NCI-H2196 treated with DMSO at 0.1 percent for 48 hours (cell line): ENCODE results near the gene FRMPD2.
"Not testable (repeated sequence)": the region's sequence is repeated elsewhere in the genome, so short reads cannot be mapped to it uniquely, and the experiment has no call there.

Experiments
- DNase-seq: peaks from one replicate; lab custom pipeline; 2025; ENCODE audit not compliant: unreplicated experiment; lab: John Stamatoyannopoulos, UW

Gene FRMPD2

GRCh38 chr10:48251525-48252353, 22.8 kb downstream of the FRMPD2 start:
- peak; percentile 91 for DNase-seq

DNA sequence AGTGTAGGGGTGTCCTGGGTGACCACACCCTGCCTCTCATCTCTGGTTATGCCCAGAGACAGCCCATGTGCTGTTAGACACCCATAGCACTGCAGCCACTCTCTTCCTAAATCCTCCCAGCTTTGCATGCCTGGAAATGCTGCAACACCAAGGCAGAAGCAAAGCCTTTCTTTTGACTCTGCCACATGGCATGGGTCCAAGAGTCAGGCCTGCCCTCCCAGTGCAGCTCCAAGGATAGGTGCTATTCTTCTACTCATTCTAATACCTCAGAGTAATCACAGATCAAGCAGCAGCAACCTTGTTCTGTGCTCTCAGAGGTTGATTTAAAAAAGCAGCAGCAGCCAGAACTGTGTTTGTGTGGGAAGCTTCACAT, 23.4 kb downstream of the FRMPD2 start:
- no peak for DNase-seq

GRCh38 chr10:48249763-48250351, 24.6 kb downstream of the FRMPD2 start:
- DNase-seq = no peak

DNA sequence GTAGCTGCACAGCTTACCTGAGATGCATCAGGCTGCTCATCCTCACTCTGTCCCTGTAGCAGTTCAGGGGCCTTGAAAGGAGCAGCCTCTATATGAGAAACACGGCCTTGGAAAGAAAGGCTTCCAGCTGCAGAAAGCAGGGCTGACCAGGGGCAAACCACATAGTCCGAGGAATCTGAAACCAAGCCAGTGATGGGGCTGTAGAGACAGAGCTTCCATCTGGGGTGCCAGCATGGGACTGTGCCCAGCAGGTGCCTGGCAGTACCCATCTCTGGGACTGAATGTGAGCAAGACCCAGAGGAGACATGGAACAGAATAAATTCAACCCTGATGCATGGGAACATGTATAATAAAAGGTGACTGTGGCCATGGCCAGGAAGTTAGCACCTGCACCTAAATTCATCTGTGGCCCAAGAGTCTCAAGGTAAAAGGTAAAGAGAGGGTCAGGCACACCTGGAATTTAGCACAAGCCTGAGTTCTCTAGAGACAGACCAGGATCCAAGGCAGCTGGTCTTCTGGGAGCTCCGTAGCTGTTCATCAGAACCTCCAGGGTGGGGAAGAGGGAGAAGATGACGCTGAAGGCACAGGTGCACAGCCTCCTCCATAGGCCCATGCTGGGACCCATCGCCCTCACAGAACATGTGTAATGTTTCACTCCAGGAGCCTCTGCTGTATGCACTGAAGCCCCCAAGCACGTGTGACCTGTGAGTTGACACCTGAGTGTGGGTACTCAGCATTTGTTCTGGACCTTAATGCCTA, 25.3 kb downstream of the FRMPD2 start:
- DNase-seq = no peak

DNA sequence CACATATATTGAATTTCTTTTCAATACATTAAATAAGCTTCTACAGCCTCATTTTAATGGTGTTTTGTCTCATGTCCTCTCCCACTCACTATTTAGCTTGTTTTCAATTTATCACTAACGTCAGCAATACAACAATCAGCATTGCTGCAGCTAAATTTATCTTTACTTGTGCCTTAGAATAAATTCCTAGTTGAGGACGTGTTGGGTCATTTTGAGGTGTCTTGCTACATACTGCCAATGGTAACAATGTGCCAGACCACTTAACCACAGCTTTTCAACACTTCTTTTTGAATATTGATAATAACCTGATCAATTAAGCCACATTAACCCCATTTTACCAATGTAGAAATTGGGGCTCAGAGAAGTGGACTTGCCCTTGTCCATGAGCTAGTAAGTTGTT, 26.0 kb downstream of the FRMPD2 start:
- DNase-seq = no peak

DNA sequence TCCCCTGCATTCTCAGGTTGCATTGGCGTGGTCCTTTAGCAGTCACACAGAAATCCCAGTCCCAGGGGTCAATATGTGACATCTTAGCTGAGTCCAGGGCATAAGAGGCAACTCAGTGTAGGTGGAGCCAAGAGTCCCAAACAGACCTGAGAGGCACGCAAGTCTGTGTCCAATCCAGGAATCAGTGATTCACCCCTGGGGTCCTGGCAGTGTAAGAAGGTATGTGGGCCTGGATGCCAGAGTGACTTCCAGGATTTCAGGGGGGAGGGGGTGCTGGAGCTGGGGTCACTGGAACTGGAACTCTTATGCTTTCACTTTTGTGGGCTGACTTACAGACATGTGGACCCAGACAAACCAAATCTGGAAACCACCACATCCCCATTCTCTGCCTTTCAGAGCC, 26.8 kb downstream of the FRMPD2 start:
- DNase-seq = no peak

GRCh38 chr10:48246501-48246900, 28.0 kb downstream of the FRMPD2 start:
- no peak for DNase-seq

DNA sequence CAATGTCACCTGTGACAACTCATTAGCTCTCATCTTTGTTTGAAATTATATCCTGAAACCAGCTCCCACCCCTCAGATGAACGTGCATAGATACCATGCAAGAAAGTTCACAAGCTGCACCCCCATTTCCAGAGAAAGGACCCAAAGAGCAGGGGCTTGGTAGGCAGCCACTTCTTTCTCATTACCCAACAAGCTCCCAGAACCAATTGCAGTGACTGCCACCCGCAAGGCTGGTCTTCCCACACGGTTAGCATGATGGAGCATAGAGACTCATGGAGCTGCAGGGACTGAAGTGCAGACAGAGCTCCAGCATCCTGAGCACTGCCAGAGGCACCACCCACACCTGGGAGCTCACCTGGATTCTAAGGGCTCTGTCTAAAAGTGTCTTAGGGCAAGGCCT, 28.5 kb downstream of the FRMPD2 start:
- DNase-seq = no peak

- not testable (repeated sequence) for DNase-seq
These were observed 30.6 kb downstream of the FRMPD2 start for GRCh38 chr10:48243921-48244320.

DNA sequence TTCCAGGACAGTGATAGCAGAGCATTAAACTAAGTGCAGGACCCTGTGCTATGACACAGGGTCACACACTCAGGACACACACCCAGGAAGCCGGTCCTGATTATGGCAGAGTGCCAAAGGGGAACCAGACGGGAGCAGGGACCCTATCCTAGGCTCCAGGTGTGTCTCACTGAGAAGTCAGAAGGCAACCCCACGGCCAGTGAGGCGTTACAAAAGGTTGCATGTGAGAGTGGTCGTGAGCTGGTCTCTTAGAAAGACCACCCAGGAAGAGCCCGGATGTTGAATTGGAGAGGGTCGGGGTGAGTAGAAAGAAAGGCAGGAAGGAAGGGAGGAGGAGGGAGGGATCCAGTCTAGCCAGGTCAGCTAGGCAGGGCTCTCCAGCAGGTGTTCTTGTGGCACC, 31.0 kb downstream of the FRMPD2 start:
- peak; percentile 10 for DNase-seq

- DNase-seq = no peak
These were observed 32.2 kb downstream of the FRMPD2 start for GRCh38 chr10:48242171-48242904.

- DNase-seq = no peak
These were observed 33.2 kb downstream of the FRMPD2 start for GRCh38 chr10:48241332-48241731.

GRCh38 chr10:48240196-48240595, 34.3 kb downstream of the FRMPD2 start:
- DNase-seq = no peak

DNA sequence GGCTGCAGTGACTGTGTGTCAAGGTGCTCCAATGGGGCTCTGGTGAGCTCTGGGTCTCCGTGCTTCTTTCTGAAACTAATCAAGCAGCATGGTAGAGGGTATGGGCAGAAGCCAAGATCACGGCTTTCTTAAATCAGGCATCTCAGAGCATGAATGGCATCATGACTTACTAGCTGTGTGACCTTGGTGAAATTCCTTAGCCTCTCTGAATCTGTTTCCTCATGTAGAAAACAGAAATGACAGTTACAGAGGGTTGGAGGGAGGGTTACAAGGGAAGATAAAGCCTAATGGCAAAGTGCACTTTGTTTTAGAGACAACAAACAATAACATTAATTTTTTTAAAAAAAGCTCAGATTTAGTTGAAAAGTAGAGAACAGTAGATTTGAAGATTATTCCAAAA, 34.9 kb downstream of the FRMPD2 start:
- DNase-seq = no peak

DNA sequence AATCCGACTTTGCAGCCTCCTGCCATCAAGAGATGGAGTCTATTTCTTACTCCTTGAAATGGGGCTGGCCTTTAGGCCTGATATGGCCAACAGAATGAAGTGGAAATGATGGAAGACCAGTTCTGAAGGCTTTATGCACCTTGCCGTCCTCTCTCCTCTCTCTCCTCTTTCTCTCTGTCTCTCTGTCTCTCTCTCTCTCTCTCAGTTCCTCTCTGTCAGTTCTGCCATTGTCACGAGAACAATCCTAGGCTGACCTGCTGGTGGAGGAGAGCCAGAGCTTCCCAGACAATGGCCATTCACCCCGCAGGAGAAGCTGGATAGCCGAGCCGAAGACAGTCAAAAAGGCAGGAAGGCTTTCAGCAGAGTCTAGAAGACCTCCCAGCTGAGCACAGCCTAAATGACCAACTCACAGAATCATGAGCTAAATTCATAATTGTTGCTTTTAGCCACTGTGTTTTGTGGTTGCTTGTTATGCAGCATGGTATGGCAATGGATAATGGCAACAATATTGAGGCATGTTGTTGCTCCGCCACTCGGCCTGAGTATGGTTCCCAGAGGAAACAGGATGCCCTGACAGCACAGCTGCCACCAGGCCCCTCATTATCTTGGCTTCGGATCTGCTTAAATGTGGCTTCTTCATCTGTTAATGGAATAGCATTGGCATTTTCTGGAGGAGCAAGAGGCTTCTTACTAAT, 35.5 kb downstream of the FRMPD2 start:
- no peak for DNase-seq

DNA sequence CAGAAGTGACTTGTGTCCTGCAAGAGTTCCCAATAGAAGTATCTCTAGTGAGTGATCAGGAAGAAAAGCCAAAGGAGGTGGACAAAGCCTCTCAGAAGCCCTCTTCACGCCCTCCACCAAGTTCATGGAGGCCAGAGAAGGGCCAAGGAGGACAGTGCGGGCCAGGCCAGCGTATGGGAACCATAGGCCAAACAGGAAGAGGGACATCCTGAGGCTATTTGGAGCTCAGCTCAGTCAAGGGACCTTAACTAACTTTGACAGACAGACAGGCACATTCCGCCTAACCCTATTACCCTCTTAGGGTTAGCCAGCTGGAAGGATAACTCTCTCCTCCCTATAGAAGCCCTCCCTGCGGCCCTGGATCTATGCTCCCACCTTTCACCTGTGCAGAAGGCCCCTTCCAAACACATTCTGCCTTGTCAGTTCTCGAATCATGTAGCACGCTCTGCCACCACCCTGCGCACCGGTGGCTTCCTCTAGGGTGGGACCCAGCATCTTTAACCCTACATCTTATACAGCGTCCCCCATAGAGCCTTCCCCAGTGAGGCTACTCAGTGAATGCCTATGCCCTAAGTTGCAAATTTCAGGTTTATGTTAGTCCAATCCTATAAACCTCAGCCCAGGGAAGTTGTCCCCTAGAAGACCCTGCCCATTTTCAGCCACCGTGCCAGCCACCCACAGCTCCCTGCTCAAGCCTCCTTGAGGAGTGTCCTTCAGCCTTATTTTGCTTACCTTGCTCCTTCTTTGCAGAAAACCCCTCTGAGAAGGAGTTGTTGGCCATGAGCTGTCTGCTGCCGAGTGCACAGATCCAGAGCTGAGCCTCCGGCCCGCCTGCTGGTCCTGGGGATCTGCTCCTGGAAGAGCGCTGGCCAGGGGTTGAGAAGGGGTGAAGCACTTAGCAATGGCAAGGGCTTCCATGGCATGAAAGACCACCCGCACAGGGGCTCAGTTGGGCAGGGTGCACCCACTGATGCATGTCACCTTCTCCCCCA, 36.9 kb downstream of the FRMPD2 start:
- DNase-seq = no peak

GRCh38 chr10:48236199-48236621, 38.3 kb downstream of the FRMPD2 start:
- DNase-seq = no peak

GRCh38 chr10:48235501-48235900, 39.0 kb downstream of the FRMPD2 start:
- DNase-seq = no peak

GRCh38 chr10:48234787-48235186, 39.7 kb downstream of the FRMPD2 start:
- DNase-seq = no peak

- no peak for DNase-seq
These were observed 40.2 kb downstream of the FRMPD2 start for GRCh38 chr10:48234295-48234694.
